Right lobe of liver (tissue), 4 donors: Measurements from ENCODE around the gene TPBGL.

ENCODE experiments used
- POLR2A ChIP-seq: fragments of 450-650 bp; IDR thresholded peaks from one replicate; pipeline ENCODE4 v1.6.1; 2017; ENCODE audit warnings: antibody characterized with exemption, mild to moderate bottlenecking
- TF ChIP-seq, protein P1 (sequence below), 4 donors: fragments of 200-600 bp in 3 of 4; fragments of 450-650 bp in 1 of 4; IDR thresholded peaks; one replicate each; pipeline versions ENCODE4 v1.5.1 to v1.8.0; 2016 to 2022; ENCODE audit warnings: antibody characterized with exemption in 4 of 4, mild to moderate bottlenecking in 2 of 4
- donor health status: DM: no; HTN: no; CAD: no.
- donor health status: DM: no; HTN: no; CAD: no.
- donor health status: DM: no; HTN: yes; CAD: no.

DNA sequence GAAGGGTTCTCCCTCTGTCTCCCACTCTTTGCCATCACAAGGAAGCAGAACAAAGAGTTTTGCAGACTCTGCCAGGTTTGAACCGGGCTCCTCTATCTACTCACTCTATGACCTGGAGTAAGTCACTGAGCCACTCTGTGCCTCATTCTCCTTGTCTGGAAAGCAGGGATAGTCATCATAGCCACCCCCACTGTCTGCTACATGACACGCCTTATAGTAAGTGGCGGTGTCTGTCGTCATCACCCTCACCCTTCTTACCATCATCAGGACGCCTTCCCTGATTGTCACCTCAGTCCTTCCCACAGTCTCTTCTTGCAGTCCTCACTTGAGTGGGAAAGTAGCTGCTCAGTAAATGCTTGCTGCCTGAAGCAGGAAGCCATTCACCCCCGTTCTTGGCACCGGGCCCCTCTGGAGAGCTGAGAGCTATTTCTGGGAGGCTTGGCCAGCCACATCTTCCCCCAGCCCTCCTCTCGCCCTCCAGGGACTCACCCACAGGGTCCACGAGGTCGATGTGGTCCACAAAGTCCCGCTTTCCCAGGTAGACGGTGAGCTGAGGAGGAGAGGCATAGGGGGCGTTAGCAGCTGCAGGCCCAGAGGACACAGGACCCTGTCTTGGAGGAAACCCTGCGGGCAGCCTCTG lies 46.4 kb downstream of the TPBGL start:
- TF ChIP-seq, protein P1, sequence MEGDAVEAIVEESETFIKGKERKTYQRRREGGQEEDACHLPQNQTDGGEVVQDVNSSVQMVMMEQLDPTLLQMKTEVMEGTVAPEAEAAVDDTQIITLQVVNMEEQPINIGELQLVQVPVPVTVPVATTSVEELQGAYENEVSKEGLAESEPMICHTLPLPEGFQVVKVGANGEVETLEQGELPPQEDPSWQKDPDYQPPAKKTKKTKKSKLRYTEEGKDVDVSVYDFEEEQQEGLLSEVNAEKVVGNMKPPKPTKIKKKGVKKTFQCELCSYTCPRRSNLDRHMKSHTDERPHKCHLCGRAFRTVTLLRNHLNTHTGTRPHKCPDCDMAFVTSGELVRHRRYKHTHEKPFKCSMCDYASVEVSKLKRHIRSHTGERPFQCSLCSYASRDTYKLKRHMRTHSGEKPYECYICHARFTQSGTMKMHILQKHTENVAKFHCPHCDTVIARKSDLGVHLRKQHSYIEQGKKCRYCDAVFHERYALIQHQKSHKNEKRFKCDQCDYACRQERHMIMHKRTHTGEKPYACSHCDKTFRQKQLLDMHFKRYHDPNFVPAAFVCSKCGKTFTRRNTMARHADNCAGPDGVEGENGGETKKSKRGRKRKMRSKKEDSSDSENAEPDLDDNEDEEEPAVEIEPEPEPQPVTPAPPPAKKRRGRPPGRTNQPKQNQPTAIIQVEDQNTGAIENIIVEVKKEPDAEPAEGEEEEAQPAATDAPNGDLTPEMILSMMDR (IDR thresholded peaks at IDR 0.05), result no peak
- TF ChIP-seq POLR2A, result no peak
